Fibroblast of upper back skin (primary cell): Measurements from ENCODE around the gene RPL34.
A peak's percentile ranks its signal among the peaks of the same experiment; 100 is the strongest.
"Not testable (repeated sequence)": the region's sequence is repeated elsewhere in the genome, so short reads cannot be mapped to it uniquely, and the experiment has no call there.

Experiments used
- DNase-seq: peaks from one replicate; pipeline ENCODE4 v3.0.0-alpha.2; 2013

The RPL34 gene

GRCh38 chr4:108620101-108620932, at the start of gene RPL34:
Gene RPL34, plus strand, starts transcription at chr4:108620576. Its CDS starts 1,384 bp downstream, at chr4:108621960.
- DNase-seq = peak; percentile 99

GRCh38 chr4:108570993-108571569, 49.3 kb upstream of the RPL34 start:
- DNase-seq = peak; percentile 75

- no peak for DNase-seq
Measured at GRCh38 chr4:108574402-108574801, 46.0 kb upstream of the RPL34 start.

GRCh38 chr4:108581083-108581482, 39.3 kb upstream of the RPL34 start:
- DNase-seq = no peak

GRCh38 chr4:108586778-108587177, 33.6 kb upstream of the RPL34 start:
- no peak for DNase-seq

DNA sequence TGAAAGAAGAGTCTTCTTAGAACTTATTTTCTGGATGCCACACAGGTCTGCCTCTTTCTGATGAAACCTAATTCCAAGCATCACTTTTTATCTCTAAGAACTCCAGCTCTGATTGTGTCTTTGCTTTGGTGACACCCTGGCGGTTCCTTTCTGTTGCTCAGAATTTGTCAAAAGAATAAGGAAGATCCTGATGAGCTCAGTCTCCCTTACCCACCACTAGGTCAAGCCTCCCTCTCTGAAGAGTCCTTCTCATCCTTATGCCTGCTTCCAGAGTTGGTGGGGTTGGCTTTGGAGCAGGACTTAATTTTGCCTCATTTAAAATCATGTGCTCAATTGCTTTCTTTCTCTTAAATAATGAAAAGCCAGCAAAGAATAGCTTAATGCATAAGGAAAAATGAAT, 31.5 kb upstream of the RPL34 start:
- no peak for DNase-seq

DNA sequence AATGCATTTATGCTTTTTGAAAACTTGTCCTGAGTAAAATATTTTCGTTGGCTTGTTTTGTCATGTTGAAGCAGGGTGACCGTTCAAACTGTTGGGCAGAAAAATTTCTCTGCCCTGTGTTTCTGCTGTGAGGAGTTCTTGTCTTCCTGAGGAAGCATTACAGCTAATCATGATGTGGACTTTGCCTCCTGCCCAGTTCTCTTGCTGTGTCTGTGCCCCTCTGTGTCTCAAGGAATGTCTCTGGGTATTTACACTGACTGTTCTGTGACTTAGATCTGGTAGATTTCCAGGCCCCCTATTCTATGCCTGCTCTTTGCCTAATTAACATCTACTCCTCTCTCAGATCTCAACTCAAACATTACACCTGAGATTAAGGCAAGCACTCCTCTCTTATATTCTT, 30.4 kb upstream of the RPL34 start:
- no peak for DNase-seq

- DNase-seq = peak; percentile 16
Measured at GRCh38 chr4:108590776-108591175, 29.6 kb upstream of the RPL34 start.

DNA sequence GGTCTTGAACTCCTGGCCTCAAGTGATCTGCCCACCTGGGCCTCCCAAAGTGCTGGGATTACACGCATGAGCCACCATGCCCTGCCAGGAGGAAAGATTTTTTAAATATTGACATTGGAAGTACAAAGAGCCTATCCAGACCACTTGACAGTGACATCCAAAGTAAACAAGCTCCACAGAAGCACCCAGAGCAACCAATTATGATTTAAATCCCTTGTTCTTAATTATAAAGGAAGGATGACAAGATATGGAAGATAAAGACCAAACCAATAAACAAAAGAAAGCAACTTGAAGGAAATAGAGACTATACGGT, 27.7 kb upstream of the RPL34 start:
- DNase-seq = no peak

GRCh38 chr4:108594296-108594695, 26.1 kb upstream of the RPL34 start:
- DNase-seq = not testable (repeated sequence)

DNA sequence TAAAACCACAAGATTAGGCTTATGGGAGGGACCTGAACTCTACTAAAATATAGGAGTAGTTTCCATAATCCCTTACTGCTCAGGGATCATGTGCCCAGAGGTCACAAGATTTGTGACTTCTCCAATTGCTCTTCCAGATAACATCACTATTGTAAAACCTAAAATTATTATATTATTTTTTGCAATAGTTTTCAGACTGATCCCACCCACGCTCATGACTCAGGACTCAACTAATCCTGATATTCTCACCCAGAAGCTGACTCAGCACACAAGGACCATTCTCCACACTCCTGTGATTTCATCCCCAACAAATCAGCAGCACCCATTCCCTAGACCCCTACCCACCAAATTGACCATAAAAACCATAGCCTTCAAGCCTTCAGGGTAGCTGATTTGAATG, 24.0 kb upstream of the RPL34 start:
- peak; percentile 17 for DNase-seq

DNA sequence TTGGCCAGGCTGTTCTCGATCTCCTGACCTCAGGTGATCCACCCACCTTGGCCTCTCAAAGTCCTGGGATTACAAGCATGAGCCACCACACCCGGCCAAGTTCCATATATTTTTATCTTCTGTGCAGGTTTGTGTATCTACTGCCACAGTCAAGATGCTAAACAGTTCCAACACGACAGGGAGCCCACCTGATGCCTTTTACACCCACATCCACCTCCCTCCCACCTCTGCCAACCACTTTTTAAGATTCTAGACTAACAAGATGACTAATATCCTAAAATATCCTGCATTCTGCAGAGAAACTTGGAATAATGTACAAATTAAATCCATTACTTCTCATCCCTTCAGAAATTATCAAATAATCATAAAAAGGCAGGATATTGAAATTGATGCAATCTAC, 19.3 kb upstream of the RPL34 start:
- peak; percentile 9 for DNase-seq

DNA sequence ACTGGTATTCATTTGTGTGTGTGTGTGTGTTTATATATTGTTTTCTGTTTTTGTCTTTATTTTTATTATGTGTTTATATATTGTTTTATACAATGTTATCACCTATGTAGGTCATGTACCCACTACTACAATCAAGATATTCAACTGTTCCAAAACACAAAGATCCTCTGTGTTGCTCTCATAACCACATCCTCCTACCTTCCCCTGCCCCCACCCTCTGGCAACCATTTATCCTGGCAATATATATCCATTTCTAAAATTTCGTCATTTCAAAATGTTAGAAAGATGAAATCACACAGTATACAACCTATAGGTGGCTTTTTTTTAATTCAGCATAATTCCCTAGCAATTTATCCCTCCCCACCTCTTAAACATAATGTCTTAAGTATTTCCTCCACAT, 18.8 kb upstream of the RPL34 start:
- peak; percentile 22 for DNase-seq

- DNase-seq = no peak
Measured at GRCh38 chr4:108602163-108602562, 18.2 kb upstream of the RPL34 start.

DNA sequence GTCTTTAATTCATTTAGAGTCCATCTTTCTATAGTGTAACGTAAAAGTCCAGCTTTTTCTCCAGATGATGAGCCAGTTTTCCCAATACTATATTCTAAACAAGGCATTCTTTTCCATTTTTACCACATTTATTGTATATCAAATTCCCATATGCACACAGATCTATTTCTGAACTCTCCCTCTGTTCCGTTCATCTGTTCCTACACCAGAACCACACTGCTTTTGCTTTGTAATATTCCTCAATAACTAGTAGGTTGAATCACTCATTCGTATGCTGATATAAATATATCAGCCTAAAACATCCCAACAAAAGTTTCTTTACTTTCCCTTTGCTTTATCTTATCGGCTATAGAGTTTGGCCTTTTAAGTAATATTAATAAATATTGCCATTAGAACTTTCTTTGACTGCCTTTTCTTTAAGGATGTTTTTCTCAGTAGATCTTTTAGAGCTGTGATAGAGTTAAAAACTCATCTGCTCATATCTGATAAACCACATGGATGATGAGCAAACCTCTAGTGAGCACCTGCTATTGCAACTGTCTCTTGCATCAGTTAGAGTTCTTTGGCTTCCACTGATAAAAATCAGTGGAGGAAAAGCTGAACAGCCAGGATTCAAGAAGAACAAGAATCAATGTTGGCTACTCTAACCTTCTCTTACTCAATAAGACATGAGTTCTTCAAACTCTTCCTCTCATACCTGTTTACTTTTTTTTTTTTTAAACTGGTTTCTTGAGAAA, 13.1 kb upstream of the RPL34 start:
- DNase-seq = no peak

- peak; percentile 32 for DNase-seq
Measured at GRCh38 chr4:108611365-108611764, 9.0 kb upstream of the RPL34 start.

DNA sequence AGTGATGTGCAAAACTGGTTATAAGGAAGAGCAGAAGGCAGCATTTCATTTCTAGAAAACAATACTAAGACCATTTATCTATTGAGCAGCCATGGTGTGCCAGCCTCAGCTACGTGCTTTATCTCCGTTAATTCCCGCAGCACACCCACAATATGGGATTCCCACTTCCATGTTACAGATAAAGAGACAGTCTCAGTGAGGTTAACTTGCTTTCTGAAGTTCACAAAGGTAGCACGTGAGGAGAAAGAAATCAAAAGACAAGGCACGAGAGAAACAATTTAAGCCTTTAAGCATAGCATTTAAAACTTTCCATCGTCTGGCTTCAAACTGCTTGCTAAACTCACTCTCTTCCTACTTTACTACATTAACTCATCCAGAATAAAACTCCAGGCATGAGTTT, 8.0 kb upstream of the RPL34 start:
- no peak for DNase-seq

GRCh38 chr4:108619372-108620100, 840 bp upstream of the RPL34 start:
- DNase-seq = no peak

GRCh38 chr4:108620933-108621905, 843 bp downstream of the RPL34 start:
- no peak for DNase-seq

DNA sequence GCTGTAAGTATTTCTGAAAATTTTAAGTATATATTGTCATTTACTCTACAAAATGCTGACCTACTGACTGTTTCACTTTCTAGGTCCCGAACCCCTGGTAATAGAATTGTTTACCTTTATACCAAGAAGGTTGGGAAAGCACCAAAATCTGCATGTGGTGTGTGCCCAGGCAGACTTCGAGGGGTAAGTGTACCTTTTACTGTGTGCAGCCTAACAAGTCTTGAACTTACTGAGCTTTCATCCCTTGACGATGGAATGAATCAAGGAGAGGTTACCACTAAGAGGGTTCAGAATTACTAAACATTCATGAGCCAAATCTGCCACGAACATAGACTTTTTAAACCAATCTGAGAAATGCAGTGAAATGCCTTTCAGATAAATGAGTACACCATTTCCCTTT, 1.6 kb downstream of the RPL34 start:
- no peak for DNase-seq

GRCh38 chr4:108622828-108623227, 2.5 kb downstream of the RPL34 start:
- DNase-seq = no peak
